Lower leg skin (tissue), 3 donors: ENCODE results near the gene NCKAP5L.

Experiments
- POLR2A ChIP-seq, 2 donors: fragments of 450-650 bp; IDR thresholded peaks; one replicate each; pipeline ENCODE4 v1.6.1; 2016 to 2017; ENCODE audit warnings: antibody characterized with exemption in 2 of 2, mild to moderate bottlenecking in 1 of 2, moderate library complexity in 1 of 2
- TF ChIP-seq, protein P1 (sequence below), 3 donors: fragments of 450-650 bp; IDR thresholded peaks; one replicate each; pipeline ENCODE4 v1.5.1; 2016; ENCODE audit warnings: antibody characterized with exemption in 3 of 3, mild to moderate bottlenecking in 3 of 3, moderate library complexity in 2 of 3

DNA sequence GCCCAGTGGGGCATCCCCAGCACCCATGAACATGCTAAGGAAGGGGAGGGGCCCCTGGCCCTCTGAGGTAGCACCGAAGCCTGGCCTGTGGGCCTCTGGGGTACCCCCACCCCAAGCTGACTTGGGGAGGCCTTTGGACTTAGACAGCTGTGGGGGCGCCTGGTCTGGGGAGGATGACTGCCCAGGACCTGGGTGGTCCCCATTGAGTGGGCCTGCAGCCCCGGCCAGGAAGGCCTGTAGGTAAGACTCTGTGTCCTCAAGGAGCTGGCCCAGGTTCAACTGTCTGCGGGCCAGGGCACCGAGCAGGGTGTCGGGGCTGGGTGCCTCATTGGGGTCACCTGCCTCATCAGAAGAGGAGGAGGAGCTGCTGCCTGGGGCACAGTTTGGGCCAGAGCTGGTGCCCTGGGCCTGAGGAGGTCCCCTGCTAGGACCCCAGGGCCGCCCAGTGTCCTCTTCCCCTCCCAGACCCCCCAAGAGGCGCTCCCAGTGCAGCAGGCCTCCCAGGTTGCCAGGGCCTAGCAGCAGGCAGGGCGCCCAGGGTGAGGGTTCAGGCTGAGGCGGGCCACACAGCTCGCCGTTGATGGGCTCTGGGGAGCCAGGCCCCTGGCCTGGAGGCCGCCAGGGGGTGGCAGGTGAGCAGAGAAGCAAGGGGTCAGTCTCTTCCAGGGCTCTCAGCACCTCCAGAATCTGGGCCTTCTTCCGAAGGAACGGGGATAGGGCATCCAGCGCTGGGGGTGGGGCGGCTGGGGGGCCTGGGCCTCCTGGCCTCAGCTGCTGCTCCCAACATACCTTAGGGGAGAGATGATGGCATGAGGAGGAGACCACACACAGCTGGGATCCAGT, 31.4 kb downstream of the NCKAP5L start:
- TF ChIP-seq, protein P1, sequence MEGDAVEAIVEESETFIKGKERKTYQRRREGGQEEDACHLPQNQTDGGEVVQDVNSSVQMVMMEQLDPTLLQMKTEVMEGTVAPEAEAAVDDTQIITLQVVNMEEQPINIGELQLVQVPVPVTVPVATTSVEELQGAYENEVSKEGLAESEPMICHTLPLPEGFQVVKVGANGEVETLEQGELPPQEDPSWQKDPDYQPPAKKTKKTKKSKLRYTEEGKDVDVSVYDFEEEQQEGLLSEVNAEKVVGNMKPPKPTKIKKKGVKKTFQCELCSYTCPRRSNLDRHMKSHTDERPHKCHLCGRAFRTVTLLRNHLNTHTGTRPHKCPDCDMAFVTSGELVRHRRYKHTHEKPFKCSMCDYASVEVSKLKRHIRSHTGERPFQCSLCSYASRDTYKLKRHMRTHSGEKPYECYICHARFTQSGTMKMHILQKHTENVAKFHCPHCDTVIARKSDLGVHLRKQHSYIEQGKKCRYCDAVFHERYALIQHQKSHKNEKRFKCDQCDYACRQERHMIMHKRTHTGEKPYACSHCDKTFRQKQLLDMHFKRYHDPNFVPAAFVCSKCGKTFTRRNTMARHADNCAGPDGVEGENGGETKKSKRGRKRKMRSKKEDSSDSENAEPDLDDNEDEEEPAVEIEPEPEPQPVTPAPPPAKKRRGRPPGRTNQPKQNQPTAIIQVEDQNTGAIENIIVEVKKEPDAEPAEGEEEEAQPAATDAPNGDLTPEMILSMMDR (IDR thresholded peaks at IDR 0.05): no peak
- TF ChIP-seq POLR2A (IDR thresholded peaks at IDR 0.05): no peak
